ENCODE measurements around the gene RYR3.

The RYR3 gene

DNA sequence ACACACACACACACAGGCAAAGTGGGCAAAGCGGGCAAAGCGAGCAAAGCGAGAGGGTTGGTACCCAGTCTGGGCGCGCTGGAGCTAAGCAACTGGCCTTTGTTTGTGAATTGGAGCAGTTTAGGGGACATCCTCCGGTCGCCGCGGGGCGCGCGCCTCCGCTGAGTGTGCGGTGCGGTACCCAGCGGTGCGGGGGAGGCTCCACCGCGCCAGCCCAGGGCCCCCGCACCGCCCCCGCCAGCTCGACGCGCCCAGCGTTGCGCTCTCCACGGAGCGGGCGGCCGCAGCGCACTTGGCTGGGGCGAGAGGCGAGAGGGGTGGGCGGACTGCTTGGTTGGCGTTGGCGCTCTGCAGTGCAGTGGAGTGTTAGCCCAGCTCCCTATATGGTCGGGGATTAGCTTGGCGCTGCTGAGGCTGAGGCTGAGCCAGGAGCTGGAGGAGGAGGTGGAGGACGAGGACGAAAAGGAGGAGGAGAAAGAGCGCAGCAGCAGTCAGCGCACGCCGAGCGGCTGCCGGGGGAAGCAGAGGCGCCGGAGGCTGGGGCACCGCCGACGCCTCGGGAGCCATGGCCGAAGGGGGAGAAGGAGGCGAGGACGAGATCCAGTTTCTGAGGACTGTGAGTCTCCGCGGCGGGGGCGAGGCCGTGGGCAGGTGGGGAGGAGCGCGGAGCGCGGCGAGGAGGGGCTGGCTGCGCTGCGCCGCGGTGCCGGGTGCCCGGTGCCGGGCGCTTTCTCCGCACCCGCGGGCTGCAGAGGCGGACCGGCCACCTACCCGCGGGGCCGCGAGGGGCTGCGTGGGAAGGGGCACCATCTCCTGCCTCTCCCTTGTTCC lies at the start of gene RYR3:
Gene RYR3, plus strand, starts transcription at position 487 of the 831 bp plus-strand sequence. Its CDS starts 79 bp downstream, at position 566.
- DNase-seq (ENCODE audit: low spot score) = no peak

DNA sequence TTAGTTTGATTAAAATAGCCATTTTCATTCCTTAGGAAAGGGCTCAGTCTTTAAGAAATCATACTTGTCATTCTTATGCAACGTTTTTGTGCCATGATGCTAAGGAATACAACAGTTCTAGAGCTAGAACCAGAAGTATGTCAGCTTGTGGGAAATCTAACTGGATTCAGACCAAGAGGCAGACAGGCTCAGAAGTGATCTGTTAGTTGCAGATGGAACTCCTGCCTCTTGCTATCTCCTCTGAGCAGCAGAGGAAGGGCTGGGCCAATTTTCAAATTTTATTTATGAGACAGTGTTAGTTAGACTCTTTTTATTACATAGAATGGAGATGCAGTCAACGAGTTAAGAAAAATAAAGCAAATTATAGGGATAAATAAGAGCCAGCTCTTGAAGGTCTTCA lies 48.5 kb upstream of the RYR3 start:
- no peak for DNase-seq (ENCODE audit: low spot score)

DNA sequence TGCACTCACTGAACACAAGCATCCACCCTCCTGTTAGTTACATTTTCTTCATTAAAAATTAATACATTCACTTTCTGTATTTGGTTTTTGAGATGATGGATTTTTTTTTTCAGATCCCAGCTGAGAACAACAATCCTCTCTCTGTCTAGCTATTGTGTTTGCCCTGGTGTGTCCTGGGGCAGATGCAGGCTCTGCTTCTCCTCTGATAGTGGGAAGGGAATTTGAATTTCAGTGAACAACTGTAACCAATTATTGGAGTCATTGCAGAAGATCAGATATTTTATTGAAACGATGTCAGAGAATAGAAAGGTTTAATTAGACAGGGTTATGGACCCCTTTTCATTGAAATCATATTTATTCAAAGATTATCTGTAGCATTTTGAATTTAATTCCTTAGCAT lies 33.1 kb upstream of the RYR3 start:
- DNase-seq (ENCODE audit: low spot score) = no peak

DNA sequence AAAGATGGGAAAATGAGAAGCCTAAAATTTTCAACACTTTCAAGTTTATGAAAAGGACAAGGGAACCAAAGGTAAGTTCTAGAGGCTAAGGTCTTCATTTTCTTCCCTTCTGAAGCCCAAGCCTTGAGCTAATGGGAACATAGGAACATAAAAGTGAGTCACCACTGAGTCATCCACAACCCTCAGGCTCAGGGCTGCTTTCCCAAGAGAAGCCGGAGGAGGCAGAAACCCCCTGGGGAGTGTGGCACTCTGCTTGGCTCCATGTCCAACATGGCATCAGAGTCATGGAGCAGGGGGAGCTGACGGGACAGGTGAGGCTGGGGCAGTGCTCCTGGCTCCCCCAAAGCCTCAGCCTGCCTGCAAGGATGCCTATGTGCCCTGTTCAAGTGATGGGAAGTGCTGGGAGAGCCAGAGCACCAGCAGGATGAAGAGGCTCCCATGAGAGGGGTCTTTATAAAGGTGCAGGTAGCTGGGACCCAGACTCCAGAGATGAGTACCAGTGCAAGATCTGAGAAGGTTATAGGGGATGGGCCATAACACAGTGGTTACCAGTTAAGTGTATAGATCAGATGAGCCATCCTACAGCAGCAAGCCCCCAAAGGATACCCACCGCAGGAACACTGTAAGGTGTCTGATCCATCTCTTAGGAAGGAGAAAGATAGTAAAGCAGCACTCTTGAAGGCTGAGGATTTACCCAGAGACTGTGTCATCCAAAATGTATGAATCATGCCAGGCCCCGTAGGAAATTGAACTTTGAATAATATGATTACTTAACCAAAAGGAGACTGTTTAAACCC lies 31.8 kb upstream of the RYR3 start:
- DNase-seq (ENCODE audit: low spot score) = no peak

DNA sequence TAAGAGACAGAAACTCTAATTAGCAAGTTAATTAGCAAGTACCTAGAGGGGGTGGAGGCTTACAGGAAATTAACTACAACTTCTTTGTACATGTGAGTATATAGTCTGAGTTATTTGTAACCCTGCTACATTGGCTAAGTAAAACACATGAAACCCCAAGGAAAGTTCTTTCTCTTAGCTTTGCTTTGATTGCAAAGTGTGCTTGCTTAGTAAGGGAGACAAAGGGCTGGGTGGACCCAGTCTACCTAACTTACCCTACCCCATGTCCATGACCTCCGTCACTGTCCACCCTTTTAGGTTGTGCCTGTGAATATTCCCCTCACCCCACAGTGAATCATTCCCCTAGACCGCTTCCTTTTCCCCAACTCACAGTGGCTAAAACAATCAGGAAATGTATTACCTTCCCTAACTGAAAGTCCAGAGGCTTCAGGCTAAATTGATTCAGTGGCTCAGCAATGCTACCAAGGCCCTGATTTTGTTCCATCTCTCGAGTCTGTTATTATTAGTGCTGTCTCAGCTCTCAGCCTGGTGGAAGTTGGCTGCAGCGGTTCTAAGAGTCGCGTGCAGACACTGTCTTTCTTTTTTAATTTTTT lies 31.1 kb upstream of the RYR3 start:
- no peak for DNase-seq (ENCODE audit: low spot score)

DNA sequence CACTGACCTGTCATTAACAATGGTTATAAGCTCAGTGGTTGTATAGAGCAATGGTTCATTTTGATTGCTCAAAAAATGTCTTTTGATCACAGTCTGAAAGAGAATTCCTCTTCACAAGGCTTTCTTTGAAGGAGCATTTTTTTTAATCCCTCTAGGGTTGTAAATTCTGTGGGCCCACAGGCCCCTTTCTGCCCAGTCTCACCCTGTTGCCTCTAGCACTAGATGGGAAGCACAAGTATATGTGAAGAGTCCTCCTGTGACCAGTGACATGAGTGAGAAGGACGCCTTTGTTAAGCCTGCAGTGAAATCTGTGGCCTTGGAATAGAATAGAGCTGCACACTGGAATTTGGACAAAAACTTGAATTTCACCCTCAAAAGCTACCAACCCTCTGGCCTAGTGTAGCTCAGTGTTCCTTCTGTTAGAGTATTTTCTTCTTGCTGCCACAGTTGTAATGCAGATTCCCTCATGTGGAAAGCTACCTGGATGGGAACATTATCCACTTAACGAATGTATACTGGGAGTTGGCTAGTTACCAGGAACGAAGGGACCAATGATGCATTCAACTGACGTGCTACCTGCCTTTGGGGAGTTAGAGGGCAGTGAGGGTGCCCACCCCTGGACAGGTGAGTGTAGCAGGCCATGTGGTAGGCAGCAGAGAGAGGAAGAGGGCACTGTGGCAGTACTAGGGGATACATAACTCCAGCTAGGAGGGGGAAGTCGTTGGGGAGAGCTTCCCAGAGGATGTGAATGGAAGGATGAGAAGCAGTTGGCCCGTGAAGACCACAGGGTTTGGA lies 28.3 kb upstream of the RYR3 start:
- DNase-seq (ENCODE audit: low spot score) = no peak

DNA sequence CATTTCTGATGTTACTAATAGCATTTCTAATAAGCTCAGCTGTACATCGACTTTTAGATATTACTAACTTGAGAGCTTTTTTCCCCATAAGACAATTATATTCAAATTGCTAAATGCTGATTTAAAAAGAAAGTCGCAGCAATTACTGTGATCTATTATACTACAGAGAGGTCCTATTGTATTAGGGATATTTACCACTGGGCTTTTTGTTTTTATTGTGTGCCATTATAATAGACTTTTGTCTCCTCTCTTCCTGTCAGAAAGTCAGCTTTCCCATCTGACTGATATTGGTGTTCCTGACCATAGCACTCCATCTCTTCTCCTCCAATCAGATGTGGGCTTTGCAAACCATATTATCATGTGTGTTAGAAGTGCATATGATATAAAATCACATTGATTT lies 27.2 kb upstream of the RYR3 start:
- DNase-seq (ENCODE audit: low spot score) = no peak

DNA sequence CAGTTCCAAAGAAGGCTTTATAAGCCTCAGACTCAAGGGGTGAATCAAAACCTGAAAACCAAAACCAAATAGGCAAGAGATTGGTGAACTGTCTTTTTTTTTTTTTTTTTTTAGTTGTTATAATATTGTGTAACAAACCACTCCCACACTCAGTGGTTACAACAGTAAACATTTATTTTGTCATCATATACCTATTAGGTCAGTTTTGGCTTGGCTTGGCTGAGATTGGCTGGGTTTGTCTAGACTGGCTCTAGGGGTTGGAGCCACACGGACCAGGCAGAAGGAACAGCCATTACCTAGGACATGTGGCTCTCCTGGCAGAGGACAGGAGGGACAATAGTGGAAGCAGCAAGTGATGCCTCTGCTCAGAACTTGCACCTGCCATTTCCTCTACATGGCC lies 26.4 kb upstream of the RYR3 start:
- no peak for DNase-seq (ENCODE audit: low spot score)

DNA sequence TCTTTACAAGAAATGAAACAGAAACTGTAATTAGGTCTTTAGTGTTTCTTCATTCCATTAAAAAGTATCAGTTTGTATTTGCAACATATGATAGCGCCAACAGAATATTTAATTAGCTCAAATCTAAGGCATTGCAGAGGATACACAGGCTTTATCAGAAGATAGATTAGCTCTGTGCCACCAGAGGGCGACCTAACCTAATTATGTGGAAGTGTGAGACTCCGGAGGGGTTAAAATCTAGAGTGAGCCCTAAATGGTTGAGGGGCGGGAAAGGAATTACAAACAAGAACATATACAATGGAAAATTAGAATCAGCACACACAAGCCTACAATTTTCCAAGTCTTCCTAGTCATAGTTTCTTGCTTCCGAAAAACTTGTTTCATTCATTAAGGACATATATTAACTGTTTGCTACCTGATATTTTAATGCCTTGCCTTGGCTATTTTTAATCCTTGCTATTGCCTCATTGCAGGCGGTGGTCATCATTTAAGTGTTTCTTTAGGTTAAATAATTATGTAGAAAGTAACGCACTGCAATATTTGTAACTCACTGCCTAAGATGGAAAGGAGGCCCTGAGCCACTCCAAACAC lies 18.0 kb upstream of the RYR3 start:
- peak; percentile 83 for DNase-seq (ENCODE audit: low spot score)

DNA sequence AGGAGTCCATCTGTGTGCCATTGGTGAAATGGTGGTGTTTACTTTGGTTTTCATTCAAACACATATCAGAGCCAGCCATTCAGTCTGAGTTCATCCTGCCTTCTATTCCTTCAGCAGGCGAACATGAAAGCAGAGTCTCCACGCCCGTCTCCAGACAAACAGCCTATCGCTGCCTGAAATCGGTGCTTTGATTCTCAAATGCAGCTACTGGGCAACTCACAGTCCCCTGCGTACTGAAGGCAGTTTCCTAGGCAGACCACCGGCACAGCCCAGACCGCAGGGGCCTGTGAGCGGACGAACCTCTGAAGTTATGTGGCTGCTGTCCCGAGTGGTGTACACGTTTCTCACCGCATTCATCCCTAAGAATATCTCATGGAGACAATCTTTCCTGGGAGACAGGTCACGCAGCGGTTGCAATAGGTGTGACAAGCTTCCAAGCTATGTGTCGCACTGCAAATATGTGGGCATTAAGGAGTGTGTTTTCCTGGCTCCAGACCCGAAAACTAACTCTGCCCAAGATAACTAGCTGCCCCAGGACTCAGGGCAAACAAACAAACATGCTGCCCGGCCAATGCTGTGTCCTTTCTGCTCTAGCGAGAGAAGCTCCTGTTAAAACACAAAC lies 16.9 kb upstream of the RYR3 start:
- DNase-seq (ENCODE audit: low spot score) = no peak

DNA sequence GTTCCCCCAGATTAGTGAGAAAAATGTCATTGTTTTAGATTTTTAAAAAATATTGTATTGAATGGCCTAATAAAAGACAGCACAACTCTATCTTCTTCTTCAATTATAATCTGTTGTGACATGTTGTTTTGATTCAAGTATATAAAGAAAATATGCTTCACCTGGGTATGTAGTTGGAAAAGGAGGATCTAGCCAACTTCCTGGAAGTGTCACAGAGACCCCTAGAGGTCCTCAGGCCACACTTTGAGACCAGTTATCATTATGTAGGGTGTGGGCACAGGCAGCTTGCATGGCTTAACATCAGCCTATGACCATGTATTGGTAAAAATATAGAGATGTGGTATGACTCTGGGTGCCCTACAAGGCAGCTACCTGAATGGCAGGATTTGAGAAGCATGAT lies 14.7 kb upstream of the RYR3 start:
- DNase-seq (ENCODE audit: low spot score) = no peak

DNA sequence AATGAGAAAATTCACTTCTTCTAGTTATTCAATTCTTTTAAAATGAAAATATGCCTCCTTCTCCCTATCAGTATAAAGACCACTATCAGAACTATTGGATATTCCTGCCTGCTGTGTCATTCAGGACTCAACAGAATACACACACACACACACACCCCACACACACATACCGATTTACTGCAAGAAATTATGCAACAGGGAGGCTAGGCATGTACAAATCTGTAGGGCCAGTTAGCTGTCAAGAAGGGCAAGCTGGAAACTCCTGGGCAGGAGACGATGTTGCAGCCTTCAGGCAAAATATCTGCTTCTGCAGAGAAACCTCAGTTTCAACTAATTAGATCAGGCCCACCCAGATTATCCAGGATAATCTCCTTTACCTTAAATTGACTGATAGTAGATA lies 13.9 kb upstream of the RYR3 start:
- DNase-seq (ENCODE audit: low spot score) = no peak

DNA sequence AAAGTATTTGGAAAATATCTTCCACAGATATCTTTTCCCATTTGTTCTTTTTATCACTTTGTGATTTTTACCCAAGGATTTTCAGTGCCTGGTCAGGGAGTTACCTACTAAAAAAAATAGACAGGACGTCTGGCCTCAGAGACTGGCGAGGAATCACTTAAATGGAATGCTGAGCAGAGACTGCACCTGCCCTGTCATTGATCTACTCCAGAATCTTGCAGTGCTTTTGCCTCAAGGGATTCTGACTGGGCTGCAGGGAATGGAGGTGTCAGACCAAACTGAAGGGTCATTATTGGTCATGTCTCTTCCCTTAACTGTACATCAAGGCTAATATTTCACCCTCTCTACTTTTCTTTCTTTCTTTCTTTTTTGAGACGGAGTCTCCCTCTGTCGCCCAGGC lies 12.1 kb upstream of the RYR3 start:
- no peak for DNase-seq (ENCODE audit: low spot score)

DNA sequence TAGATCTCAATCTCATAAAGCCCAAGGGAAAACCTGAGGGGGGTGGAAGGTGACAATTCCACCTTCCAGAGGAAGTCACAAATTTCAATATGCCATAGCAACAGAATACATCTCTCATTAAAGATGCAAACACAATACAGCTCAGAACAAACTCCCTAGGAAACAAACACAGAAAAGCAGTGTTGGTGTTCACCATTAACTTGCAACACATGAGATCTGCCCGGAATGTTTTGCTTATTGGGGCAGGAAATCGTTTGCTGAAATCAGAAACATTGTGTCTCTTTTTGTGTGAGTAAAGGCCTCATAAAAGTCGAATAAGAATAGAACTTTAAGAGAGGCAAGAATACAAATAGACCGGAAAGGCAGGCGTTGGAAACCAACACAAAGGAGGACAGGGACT lies 5.8 kb upstream of the RYR3 start:
- no peak for DNase-seq (ENCODE audit: low spot score)

DNA sequence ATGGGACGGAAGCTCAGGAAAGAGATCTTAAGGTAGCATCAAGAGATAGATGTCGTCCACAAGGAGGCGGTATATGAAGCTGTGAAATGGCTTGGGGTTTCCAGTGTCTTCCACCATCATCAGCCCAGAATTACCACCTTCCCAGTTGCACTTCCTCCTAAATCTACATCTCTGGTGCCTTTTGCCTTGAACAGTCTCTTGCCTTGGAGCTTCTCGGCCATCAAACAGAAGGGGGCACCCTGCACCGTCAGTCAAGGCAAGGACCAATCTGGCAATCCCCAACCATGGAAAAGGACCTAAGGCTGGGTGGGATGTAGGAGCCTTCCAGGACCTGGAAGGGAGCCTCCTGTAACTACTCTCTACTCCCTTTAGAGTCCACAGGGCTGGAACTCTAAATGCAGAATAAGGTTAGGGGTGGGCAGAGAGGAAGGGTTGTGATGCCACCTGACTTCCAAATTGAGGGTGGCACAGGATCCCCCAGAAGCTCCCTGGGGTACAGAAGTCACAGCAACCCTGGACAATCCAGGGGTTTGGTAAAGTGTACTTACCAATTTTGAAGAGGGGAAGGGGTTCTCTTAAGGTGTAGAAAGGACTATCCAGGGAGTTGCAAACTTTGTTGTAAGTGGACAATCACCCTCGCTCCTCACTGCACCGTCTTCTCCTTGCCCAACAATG lies 1.0 kb upstream of the RYR3 start:
- peak; percentile 54 for DNase-seq (ENCODE audit: low spot score)

DNA sequence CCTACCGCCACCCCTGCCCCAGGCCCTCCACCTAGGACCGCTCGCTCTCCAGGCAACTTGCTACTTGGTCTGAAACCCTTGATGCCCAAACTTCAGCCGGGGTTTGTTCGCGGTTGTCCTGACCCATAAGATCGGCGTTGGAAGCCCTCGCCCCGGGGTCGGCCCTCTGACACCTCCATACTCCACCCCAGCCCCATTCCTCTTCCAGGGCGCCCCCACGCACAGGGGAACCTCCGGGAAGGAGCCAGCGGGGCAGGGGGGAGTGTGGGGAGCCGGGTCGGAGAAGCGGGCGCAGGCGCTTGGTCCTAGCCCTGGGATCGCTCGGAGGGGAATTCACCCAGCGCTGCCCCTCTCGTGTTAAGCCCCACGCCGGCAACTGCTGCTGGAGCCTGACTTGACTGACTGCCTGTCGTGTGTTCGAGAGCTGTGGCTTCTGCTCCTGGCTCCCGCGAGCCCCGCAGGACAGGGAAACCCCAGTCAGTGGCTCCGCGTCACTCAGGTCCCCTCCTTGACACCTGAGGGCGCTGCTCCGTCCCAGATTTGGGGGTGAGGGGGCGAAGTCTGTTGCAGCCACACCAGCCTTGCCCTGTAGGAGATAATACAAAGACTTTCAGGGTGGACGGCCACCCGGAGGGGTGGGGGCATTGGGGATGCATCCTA lies 675 bp downstream of the RYR3 start:
- DNase-seq (ENCODE audit: low spot score) = no peak

DNA sequence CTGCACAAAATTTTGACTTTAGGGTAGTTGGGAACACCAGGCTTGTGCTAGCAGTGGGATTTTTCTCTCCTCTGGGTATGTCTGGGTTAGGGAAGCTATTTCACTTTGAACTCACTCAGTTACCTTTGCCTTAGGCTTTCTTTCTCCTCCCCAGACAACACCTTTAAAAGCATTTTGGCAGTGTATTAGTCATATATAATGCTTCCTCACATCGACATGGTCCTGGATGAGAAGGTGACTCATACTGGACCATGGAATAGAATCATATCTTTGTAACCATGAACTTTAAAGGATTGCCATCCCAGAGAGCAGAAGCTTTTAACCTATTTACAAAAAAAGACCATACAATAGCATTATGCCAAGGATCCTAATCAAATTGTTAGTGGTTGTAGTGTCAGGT lies 2.7 kb downstream of the RYR3 start:
- no peak for DNase-seq (ENCODE audit: low spot score)

DNA sequence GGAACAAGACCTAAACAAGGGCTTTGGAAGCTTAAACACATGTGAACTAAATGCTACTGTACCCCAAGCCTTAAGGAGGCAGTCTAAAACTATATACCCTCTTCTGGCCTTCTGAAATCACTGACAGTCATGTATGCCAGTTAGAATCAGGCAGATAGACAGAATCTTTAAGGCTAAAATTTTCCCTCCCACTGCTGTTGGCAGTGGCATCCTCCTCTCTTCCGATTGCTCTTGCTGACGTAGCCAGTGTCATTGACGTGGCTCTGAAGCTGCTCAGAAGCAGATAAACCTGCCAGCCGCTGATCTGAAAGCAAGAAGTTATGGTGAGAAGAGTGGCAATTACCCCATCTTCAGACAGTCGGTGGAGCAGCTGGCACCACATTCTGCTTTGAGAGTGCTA lies 3.3 kb downstream of the RYR3 start:
- DNase-seq (ENCODE audit: low spot score) = no peak

DNA sequence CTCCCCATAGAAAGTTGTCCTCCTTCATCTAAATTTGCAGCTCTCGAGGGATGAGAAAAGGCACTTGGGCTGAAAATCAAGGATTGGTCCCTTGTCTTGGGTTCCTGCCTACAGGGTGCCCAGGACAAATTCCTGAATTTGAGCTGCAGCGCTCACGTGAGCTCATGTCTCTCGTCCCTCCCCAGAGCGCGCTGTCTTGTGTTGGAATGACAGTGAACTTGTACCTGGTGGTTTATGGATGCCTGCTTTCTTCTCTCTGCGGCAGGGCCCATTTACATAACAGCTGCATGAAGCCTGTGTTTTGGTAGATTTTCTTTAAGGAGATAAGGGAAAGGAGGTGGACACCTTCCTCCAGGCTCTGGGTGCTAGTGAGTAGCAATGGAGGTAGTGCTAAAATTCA lies 4.3 kb downstream of the RYR3 start:
- no peak for DNase-seq (ENCODE audit: low spot score)

DNA sequence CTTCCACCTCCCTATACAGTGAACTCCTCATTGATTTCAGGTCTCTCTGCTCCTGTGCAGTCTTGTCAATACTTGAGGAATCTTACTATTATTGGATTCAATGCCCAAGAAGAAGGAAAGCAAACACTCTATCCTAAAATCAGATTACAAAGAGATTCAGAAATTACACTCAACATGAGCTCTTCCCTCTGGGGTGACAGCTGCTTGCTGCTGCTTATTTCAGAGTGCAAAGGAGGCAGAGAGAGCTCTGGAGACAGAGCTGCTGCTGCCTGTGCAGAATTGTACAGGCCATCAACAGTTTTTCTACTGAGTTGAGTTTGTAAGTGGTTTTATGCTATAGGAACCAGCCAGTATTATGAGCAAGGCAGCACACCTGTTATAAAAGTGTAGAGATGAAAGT lies 7.1 kb downstream of the RYR3 start:
- no peak for DNase-seq (ENCODE audit: low spot score)
